Neural crest cell (in vitro differentiated cells): Measurements from ENCODE around the gene TLR9. TPM values are rescaled to one million over a fixed set of nuclear protein-coding genes. Genes with fewer than 3 reads are reported as not detected.

Experiments
- DNase-seq: peaks from one replicate; pipeline ENCODE4 v3.0.0; 2021; ENCODE audit warnings: low read depth, mixed read lengths, low spot score
- H3K27ac Mint-ChIP-seq: one replicate; pipeline ENCODE4 v1.8.0; 2021; ENCODE audit warnings: mild to moderate bottlenecking, mixed read lengths; ENCODE audit not compliant: unreplicated experiment
- H3K27me3 Mint-ChIP-seq: 2 replicates; pipeline ENCODE4 v1.8.0; 2021; ENCODE audit warnings: low read depth, mild to moderate bottlenecking, mixed read lengths
- H3K36me3 Mint-ChIP-seq: 2 replicates; pipeline ENCODE4 v1.8.0; 2021; ENCODE audit warnings: low read depth, mild to moderate bottlenecking, mixed read lengths
- H3K4me1 Mint-ChIP-seq: 2 replicates; pipeline ENCODE4 v1.8.0; 2021; ENCODE audit warnings: mixed read lengths
- H3K4me3 Mint-ChIP-seq: one replicate; pipeline ENCODE4 v1.8.0; 2021; ENCODE audit warnings: mild to moderate bottlenecking, mixed read lengths
- H3K9me3 Mint-ChIP-seq: 2 replicates; pipeline ENCODE4 v1.8.0; 2021; ENCODE audit warnings: mixed read lengths
- CTCF ChIP-seq: fragments of 200-600 bp; sonication (generic); conservative IDR thresholded peaks from 2 replicates; pipeline ENCODE4 v1.5.0; 2021; ENCODE audit warnings: antibody characterized with exemption, mild to moderate bottlenecking
- total RNA-seq: library from RNA; stranded (reverse); gene quantifications from 2 replicates; pipeline ENCODE4 v1.2.1, GENCODE V29; 2021

Gene TLR9
- total RNA-seq, 1 donor from 2014 or later = not detected

GRCh38 chr3:52268036-52268435 is 42.6 kb upstream of the TLR9 start:
- no peak for DNase-seq
- no peak overlapping the region for H3K27ac Mint-ChIP-seq
- TF ChIP-seq CTCF = no peak
- peaks cover 29% of the 10 kb centered on the region for H3K36me3 Mint-ChIP-seq
- H3K4me3 Mint-ChIP-seq = no peak overlapping the region
- peaks cover 12% of the 10 kb centered on the region for H3K4me1 Mint-ChIP-seq
- no peaks in the 10 kb centered on the region for H3K27me3 Mint-ChIP-seq
- H3K9me3 Mint-ChIP-seq = no peaks in the 10 kb centered on the region

GRCh38 chr3:52265387-52265786 is 39.9 kb upstream of the TLR9 start:
- Mint-ChIP-seq H3K27ac (no peak overlapping the region), H3K4me1 (no peaks in the 10 kb centered on the region), H3K4me3 (no peak overlapping the region), H3K27me3 (no peaks in the 10 kb centered on the region), H3K9me3 (no peaks in the 10 kb centered on the region), H3K36me3 (peaks cover 29% of the 10 kb centered on the region)
- DNase-seq = no peak
- TF ChIP-seq CTCF = no peak

GRCh38 chr3:52262447-52262846 is 37.0 kb upstream of the TLR9 start:
- Mint-ChIP-seq H3K9me3 (no peaks in the 10 kb centered on the region), H3K27me3 (no peaks in the 10 kb centered on the region), H3K4me1 (no peaks in the 10 kb centered on the region), H3K36me3 (peaks cover 38% of the 10 kb centered on the region), H3K27ac (no peak overlapping the region), H3K4me3 (no peak overlapping the region)
- DNase-seq = no peak
- no peak for TF ChIP-seq CTCF

DNA sequence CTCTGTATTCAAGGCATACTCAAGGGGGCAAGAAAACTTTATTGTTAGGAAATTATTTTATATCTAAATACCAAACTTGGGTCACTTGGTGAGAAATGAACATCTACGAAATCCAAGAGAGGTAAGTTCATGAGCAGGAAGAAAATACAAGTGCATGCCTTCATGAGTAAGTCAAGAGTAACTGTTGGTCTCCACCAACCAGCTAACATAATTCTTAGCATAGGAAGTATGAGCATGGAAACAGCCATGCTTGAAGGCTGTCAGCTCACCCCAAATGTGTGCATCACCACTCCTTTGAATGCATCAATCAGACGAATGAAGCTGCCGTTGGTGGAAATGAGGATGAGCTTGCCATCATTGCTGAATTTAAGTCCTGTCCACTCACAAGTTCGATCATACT is 34.0 kb upstream of the TLR9 start:
- Mint-ChIP-seq H3K27me3 (no peaks in the 10 kb centered on the region), H3K9me3 (no peaks in the 10 kb centered on the region), H3K27ac (no peak overlapping the region), H3K4me1 (no peaks in the 10 kb centered on the region), H3K4me3 (no peak overlapping the region), H3K36me3 (peaks cover 30% of the 10 kb centered on the region)
- no peak for DNase-seq
- no peak for TF ChIP-seq CTCF

- Mint-ChIP-seq H3K27me3 (no peaks in the 10 kb centered on the region), H3K4me3 (no peak overlapping the region), H3K4me1 (no peaks in the 10 kb centered on the region), H3K9me3 (no peaks in the 10 kb centered on the region), H3K27ac (no peak overlapping the region), H3K36me3 (peaks cover 27% of the 10 kb centered on the region)
- DNase-seq = no peak
- TF ChIP-seq CTCF = no peak
Measured at GRCh38 chr3:52259035-52259434, 33.6 kb upstream of the TLR9 start.

DNA sequence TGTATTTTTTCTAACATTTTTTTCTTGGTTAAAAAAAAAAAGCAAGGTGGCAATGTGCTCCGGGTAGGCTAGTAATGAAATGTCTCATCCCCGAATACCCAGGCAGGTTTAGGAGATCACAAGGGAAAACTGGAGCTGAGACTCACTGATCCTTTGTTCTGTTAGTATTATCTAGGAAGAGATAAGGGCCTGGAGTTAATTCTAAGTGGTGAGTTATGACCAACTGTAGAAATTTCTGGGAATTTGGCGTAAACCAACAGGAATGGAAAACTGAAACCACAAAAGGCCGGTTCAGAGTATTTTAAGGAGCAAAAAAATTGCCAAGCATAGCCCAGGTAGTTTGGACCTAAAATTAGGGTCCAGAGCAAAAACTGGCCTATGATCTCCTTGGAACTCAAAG is 32.5 kb upstream of the TLR9 start:
- H3K4me1 Mint-ChIP-seq = no peaks in the 10 kb centered on the region

More for the DNA sequence above, 32.5 kb upstream of the TLR9 start:
- H3K9me3 Mint-ChIP-seq = no peaks in the 10 kb centered on the region
- H3K4me3 Mint-ChIP-seq = no peak overlapping the region
- no peak for DNase-seq
- no peaks in the 10 kb centered on the region for H3K27me3 Mint-ChIP-seq
- peaks cover 21% of the 10 kb centered on the region for H3K36me3 Mint-ChIP-seq
- TF ChIP-seq CTCF = no peak
- no peak overlapping the region for H3K27ac Mint-ChIP-seq
